ENCODE data around the gene PSMC6. TPM values are rescaled to one million over a fixed set of nuclear protein-coding genes. Genes with fewer than 3 reads are reported as not detected.

PSMC6 gene
- total RNA-seq (2014; rRNA removed; shearing (Covaris generic)) = 69.5 and 102 TPM in 2 replicates

DNA sequence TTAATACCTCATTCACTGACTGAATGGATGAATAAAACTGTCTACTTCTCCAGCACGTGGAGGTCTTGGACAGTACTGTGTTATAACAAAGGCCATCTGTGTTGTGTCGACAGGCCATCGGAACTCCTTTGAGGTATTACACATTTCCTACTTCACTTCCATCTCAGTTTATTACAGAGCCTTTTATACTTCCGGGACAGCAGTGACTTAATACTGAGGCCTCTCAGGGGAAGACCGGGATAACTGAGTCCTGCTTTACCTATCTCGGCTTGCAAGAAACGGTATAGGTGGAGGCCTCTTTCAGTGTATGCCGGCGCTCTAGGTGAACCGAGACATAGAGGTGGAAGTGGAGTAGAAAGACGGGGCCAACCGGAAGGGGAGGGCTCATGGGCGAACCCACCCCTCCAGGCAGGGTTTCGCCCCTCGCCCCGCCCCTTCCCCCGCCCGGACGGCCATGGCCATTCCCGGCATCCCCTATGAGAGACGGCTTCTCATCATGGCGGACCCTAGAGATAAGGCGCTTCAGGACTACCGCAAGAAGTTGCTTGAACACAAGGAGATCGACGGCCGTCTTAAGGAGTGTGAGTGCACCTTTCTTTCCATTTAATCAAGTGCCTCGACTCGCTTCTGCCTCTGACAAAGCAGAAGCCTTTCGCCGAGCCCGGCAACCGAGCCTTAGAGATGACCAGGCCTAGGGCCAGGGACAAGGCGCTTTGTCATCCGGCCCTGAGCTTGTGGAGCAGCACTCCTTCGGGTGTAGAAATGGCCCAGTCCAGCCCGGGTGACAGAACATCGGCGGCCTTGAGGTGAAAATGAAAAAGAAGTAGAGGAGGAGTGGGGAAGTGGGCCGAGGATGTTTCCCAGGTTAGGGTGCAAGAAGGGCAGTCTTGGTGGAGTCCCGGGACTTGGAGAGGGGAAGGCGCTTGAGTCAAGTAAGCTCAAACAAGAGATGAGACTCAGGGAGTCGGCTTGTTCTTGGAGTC is at the start of gene PSMC6:
Gene PSMC6, plus strand, starts transcription at position 477 of the 983 bp plus-strand sequence. Its CDS starts 20 bp downstream, at position 497.

DNA sequence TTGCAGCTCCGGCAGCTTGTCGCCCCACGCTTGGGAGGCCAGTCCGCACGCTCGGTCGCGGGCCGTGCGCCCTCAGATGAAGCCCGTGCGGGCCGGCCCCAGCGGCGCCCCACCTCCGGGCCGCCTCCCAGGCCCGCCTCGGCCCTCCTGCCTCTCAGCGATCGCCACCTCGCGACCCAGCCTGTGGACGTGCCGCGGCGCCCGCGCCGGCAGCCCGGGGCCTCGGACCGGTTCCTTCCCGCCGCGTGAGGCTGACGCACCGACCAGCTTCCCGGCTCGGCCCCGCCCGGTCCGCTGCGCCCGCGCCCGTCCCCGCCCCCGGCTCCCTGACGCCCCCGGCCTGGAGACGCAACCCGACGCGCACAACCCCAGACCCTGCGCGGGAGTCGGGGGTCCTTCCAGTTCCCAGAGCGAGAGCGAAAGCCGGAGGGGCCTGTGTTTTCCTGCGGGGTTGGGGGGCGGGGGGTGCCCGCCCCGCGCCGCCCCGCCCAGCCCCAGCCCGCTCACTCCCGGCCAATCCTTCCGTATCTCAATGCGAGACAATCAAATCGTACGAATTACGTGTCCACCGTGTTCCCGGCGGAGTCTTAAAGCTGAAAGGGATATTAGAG is 11.4 kb upstream of the PSMC6 start, which contains the start of gene ERO1A:
Gene ERO1A, minus strand, starts transcription at position 78 of the 611 bp plus-strand sequence. Its CDS starts 77 bp downstream, at position 1.

DNA sequence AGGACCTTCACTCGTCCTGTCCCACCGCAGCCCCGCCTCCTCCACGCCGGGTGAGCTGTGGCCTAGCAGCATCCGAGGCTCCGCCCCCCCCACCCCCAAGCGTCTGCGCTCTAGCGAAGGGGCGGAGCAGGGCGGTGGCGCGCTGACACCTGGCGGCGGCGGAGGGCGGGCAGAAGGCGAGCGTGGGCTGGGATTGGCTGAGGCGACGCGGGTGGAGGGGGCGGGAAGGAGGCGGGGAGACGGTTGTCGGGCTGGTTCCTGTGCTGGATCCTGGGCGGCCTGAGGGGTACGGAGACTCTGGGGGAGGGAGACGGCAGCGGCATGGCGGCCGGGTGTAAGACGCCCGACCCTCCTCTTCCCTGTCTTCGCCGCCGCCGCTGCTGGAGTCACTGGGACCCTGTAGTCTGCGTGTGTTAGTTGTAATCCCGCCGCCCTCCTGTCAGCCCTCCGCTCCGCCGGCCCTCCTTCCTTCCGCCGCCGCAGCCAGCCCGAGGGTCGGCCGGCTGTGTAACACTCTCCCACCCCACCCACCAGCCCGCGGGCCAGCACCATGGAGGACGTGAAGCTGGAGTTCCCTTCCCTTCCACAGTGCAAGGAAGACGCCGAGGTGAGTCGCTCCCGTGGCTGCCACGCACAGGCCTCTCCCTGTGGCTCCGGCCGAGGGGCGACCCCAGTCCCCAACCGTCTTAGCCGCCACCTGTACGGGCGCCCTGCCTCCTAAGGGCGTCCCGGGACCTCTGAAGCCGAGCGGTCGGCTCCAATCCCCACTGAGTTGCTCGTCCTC is 23.1 kb downstream of the PSMC6 start, which contains the start of gene STYX:
Gene STYX, plus strand, starts transcription at position 242 of the 784 bp plus-strand sequence. Its CDS starts 309 bp downstream, at position 551.

Other genes starting within 250 kb of the PSMC6 start
- 1.4 and 2.8 TPM in 2 replicates for gene TXNDC16, start 154.7 kb upstream of the PSMC6 start, total RNA-seq (2014; rRNA removed; shearing (Covaris generic))
- not detected in 2 replicates for gene GPR137C, start 154.4 kb upstream of the PSMC6 start, total RNA-seq (2014; rRNA removed; shearing (Covaris generic))
- 50.1 and 67.8 TPM in 2 replicates for gene ERO1A, start 11.6 kb upstream of the PSMC6 start, total RNA-seq (2014; rRNA removed; shearing (Covaris generic))
- 4.3 and 4.4 TPM in 2 replicates for gene STYX, start 23.0 kb downstream of the PSMC6 start, total RNA-seq (2014; rRNA removed; shearing (Covaris generic))
- 12.8 and 15.2 TPM in 2 replicates for gene GNPNAT1, start 84.4 kb downstream of the PSMC6 start, total RNA-seq (2014; rRNA removed; shearing (Covaris generic))
- 20.3 and 20.5 TPM in 2 replicates for gene FERMT2, start 243.8 kb downstream of the PSMC6 start, total RNA-seq (2014; rRNA removed; shearing (Covaris generic))

Measured in A375 (cell line).